ENCODE data around the gene HES7. TPM values are rescaled to one million over a fixed set of nuclear protein-coding genes. Genes with fewer than 3 reads are reported as not detected.

HES7 gene
- total RNA-seq, 1 experiment from 2014 or later: 0.61 TPM

DNA sequence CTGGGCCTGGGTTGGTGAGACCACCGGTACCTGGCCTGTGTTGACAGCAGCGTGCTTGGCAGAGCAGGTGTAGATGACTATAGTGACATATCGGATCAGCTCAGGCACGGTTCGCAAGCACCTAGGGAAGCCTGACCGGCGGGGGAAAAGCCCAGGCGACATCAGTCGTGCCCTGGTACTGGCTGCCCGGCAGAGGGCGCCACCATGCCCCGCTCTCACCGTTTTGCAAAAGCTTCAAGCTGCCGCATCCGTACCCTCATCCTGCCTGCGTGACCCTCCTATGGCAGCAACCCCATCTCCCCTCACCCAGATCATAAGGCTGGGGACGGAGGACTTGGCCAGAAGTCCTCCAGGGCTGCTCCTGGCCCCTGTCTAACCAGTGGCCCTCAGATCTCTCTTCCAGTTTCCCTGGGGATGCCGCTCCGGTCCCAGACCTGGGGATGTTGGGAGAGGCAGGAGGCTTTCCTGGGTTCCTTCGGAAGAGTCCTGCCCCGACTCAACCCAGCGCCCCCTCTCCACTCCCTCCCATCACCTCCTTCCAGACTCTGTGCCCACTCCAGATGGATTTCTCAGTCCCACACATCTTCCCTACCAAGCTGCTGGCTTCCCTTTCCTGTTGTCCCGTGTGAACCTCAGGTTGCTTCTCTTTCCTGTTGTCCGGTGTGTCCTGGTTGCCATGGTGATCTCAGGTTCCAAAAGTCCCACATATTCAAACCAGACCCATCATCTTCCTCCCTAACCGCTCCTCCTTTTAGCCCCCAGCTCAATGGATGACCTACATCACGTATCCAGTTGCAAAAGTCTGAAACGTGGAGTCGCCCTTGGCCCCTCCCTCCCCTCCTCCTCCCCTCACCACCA lies 50.0 kb downstream of the HES7 start:
- H4K20me1 ChIP-seq (ENCODE audit: insufficient read depth): no peaks in the 10 kb centered on the region
- H3K9me2 ChIP-seq (ENCODE audit: insufficient read depth): no peaks in the 10 kb centered on the region
- BruUV-seq (replicated peaks): no TSS peak
- no peaks in the 10 kb centered on the region for H3K9me3 ChIP-seq (ENCODE audit: control insufficient read depth in 1 of 2, insufficient read depth in 1 of 2, low read depth in 1 of 2, low read length in 2 of 2)
- ATAC-seq (peak; percentile 96), DNase-seq (ENCODE audit: low read depth, low spot score) (peak; percentile 44)
- intact Hi-C loops (cut with micrococcal nuclease): no loop called here
- RAD21 ChIA-PET (ENCODE audit: low non-redundant PET in 1 of 2, low total read pairs in 2 of 2, uncharacterized antibody in 2 of 2, unreplicated experiment in 2 of 2): interaction anchor here (0.6 to 1.2 kb wide), 5 partner anchors 14 to 333 kb away, joined by 3 to 8 read pairs (median 3); no protein-coding TSS in a partner anchor
- H3K36me3 ChIP-seq (ENCODE audit: control insufficient read depth in 1 of 2, insufficient read depth in 2 of 2, low read length in 2 of 2): no peaks in the 10 kb centered on the region
- peak overlapping the region; percentile 1 to 41; a peak in 3 of 4 replicates for H3K4me3 ChIP-seq (replicated peaks in 1 of 2; ENCODE audit: low read depth in 1 of 2, low read length in 2 of 2)
- peak overlapping the region; percentile 77 for H3K4me2 ChIP-seq (ENCODE audit: low read length)
- peaks cover 4% of the 10 kb centered on the region; the same call in 1 of the 2 replicates for H3K27me3 ChIP-seq (ENCODE audit: insufficient read depth, low read length)
- no peaks in the 10 kb centered on the region for H3K79me2 ChIP-seq (ENCODE audit: insufficient read depth, low read length)
- peak overlapping the region; percentile 90 for H2AFZ ChIP-seq (ENCODE audit: low read depth, low read length, poor library complexity, severe bottlenecking)
- POLR2A ChIA-PET: interaction anchor here (1.7 kb wide), 1 partner anchor 99 kb away, joined by 5 read pairs; no protein-coding TSS in a partner anchor
- TF ChIP-seq RAD21 (IDR thresholded peaks at IDR 0.05; ENCODE audit: low read depth) (peak; percentile 58), SRF (IDR thresholded peaks at IDR 0.05; ENCODE audit: low read depth) (no peak)
- TF ChIP-seq, protein P1, sequence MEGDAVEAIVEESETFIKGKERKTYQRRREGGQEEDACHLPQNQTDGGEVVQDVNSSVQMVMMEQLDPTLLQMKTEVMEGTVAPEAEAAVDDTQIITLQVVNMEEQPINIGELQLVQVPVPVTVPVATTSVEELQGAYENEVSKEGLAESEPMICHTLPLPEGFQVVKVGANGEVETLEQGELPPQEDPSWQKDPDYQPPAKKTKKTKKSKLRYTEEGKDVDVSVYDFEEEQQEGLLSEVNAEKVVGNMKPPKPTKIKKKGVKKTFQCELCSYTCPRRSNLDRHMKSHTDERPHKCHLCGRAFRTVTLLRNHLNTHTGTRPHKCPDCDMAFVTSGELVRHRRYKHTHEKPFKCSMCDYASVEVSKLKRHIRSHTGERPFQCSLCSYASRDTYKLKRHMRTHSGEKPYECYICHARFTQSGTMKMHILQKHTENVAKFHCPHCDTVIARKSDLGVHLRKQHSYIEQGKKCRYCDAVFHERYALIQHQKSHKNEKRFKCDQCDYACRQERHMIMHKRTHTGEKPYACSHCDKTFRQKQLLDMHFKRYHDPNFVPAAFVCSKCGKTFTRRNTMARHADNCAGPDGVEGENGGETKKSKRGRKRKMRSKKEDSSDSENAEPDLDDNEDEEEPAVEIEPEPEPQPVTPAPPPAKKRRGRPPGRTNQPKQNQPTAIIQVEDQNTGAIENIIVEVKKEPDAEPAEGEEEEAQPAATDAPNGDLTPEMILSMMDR (IDR thresholded peaks at IDR 0.05 in 2 of 3, conservative IDR thresholded peaks at IDR 0.05 in 1 of 3; ENCODE audit: borderline replicate concordance in 1 of 3, insufficient read depth in 1 of 3, low read depth in 2 of 3, low read length in 2 of 3): peak; percentile 70 to 97 (median 92)
- no peak overlapping the region for H3K27ac ChIP-seq (ENCODE audit: low read depth, low read length)
- CTCF ChIA-PET: interaction anchor here (0.6 to 2.5 kb wide), 28 partner anchors 9 to 806 kb away, joined by 3 to 29 read pairs (median 5); partner anchors contain the start of genes ALOX12B, ALOXE3, SLC25A35 and TRAPPC1
- peak overlapping the region; percentile 40; the same call in 1 of the 2 replicates for H3K9ac ChIP-seq (ENCODE audit: low read length)
- peaks cover 0 to 16% of the 10 kb centered on the region in 2 experiments; a peak in 2 of 4 replicates for H3K4me1 ChIP-seq (ENCODE audit: control insufficient read depth in 1 of 2, insufficient read depth in 2 of 2, low read length in 2 of 2)
